Fibroblast of lung (primary cell): Measurements from ENCODE around the gene PRDX3.

Experiments used
- CTCF ChIP-seq, 2 donors: IDR thresholded peaks in 1 of 2; conservative IDR thresholded peaks in 1 of 2; 1 replicate in 1 of 2; 2 replicates in 1 of 2; pipeline ENCODE4 v1.5.1; 2011 to 2012; ENCODE audit warnings: low read length in 2 of 2, control low read depth in 1 of 2, inconsistent platforms in 1 of 2, low read depth in 1 of 2, mild to moderate bottlenecking in 1 of 2
- EZH2 ChIP-seq: IDR thresholded peaks from 2 replicates; pipeline ENCODE4 v1.5.1; 2012; ENCODE audit warnings: low read length, control low read depth, mild to moderate bottlenecking; ENCODE audit errors: missing control alignments

- TF ChIP-seq CTCF (conservative IDR thresholded peaks at IDR 0.05 in 1 of 2, IDR thresholded peaks at IDR 0.05 in 1 of 2; ENCODE audit: low read depth in 1 of 2, low read length in 2 of 2), result peak; percentile 13 to 34
- TF ChIP-seq EZH2, result no peak
These were observed 16.7 kb downstream of the PRDX3 start for GRCh38 chr10:119161680-119162451.
